A549 (cell line): ENCODE measurements around the gene CCDC85B.

Experiments
- CEBPB ChIP-seq, 2 experiments: fragments of >200 bp in 1 of 2; sonication (Bioruptor Twin) in 1 of 2; formaldehyde crosslinking in 1 of 2; IDR thresholded peaks; 2 replicates each; pipeline ENCODE4 v1.6.1; 2012 to 2016
- CHD2 ChIP-seq: fragments of 150-350 bp; IDR thresholded peaks from 2 replicates; pipeline ENCODE4 v1.6.1; 2014; ENCODE audit warnings: low read length; ENCODE audit not compliant: partially characterized antibody
- CTCF ChIP-seq: fragments of >200 bp; sonication (Bioruptor Twin); formaldehyde crosslinking; IDR thresholded peaks from 3 replicates; pipeline ENCODE4 v1.5.1; 2016
- JUN ChIP-seq, 2 experiments: fragments of >200 bp; sonication (Bioruptor Twin); formaldehyde crosslinking; IDR thresholded peaks; 2 replicates in 1 of 2; 3 replicates in 1 of 2; pipeline ENCODE4 v1.6.1; 2016 to 2017
- NPAS2 ChIP-seq: fragments of 250-450 bp; sonication (Bioruptor Pico); IDR thresholded peaks from 2 replicates; pipeline ENCODE4 v1.8.0; 2022; ENCODE audit warnings: mild to moderate bottlenecking, moderate library complexity, borderline replicate concordance
- NR3C1 ChIP-seq: fragments of >200 bp; sonication (Bioruptor Twin); formaldehyde crosslinking; IDR thresholded peaks from 3 replicates; pipeline ENCODE4 v1.6.1; 2017
- PHF8 ChIP-seq: fragments of 200-600 bp; sonication (generic); IDR thresholded peaks from 2 replicates; pipeline ENCODE4 v1.6.1; 2016; ENCODE audit warnings: low read depth, mild to moderate bottlenecking, antibody characterized with exemption, moderate library complexity, borderline replicate concordance
- POLR2A ChIP-seq: IDR thresholded peaks from 2 replicates; pipeline ENCODE4 v1.6.1; 2012; ENCODE audit warnings: mild to moderate bottlenecking, low read length
- RFX5 ChIP-seq: fragments of 450-650 bp; IDR thresholded peaks from 2 replicates; pipeline ENCODE4 v1.7.1; 2014; ENCODE audit warnings: antibody characterized with exemption, mild to moderate bottlenecking, moderate library complexity
- RNF2 ChIP-seq: fragments of 200-600 bp; sonication (generic); IDR thresholded peaks from 2 replicates; pipeline ENCODE4 v1.6.1; 2016; ENCODE audit warnings: low read depth, mild to moderate bottlenecking, antibody characterized with exemption, moderate library complexity, borderline replicate concordance
- ZNF302 ChIP-seq: fragments of 250-450 bp; sonication (Bioruptor Pico); IDR thresholded peaks from 2 replicates; pipeline ENCODE4 v1.9.0; 2021; ENCODE audit warnings: inconsistent platforms, mild to moderate bottlenecking, moderate library complexity
- TF ChIP-seq, protein P1 (sequence below): IDR thresholded peaks from 2 replicates; pipeline ENCODE4 v1.6.1; 2012; ENCODE audit warnings: low read depth, borderline replicate concordance

DNA sequence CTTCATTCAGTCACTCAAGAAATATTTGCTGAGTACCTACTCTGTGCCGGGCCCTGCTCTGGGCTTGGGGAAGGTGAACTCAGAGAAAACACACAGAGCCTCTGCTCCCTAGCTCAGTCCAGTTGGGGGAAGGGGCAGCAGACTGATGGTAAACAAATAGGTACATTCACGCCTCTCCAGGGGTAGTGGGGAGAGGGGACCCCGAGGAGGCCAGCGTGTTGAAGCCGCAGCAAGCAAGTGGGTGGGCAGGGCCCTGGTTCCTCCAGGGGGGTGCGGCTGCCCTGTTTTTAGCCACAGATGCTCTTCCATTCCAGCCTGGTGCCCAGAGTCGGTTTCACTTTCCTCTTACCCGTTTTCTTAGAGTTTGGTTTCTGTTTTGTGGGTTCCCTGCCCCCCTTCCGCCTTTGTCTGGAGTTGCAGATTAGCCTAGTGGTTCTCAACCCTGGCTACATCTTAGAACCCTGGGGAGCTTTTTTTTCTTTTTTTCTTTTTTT lies 37.5 kb downstream of the CCDC85B start:
- TF ChIP-seq, protein P1, sequence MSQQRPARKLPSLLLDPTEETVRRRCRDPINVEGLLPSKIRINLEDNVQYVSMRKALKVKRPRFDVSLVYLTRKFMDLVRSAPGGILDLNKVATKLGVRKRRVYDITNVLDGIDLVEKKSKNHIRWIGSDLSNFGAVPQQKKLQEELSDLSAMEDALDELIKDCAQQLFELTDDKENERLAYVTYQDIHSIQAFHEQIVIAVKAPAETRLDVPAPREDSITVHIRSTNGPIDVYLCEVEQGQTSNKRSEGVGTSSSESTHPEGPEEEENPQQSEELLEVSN, result no peak
- TF ChIP-seq RFX5 (no peak), CHD2 (no peak), CTCF (no peak), CEBPB (IDR thresholded peaks at IDR 0.05) (no peak), PHF8 (no peak), RNF2 (no peak), POLR2A (no peak), NPAS2 (CRISPR knock-in tag) (no peak), NR3C1 (no peak), JUN (IDR thresholded peaks at IDR 0.05) (no peak), ZNF302 (CRISPR knock-in tag) (no peak)
